Hepatic stellate cell (primary cell): ENCODE data around the gene FRG2B.
"Not testable (repeated sequence)": the region's sequence is repeated elsewhere in the genome, so short reads cannot be mapped to it uniquely, and the experiment has no call there.

ENCODE experiments used
- DNase-seq: peaks from one replicate; pipeline ENCODE4 v3.0.0; 2011; ENCODE audit warnings: low spot score

FRG2B gene

DNA sequence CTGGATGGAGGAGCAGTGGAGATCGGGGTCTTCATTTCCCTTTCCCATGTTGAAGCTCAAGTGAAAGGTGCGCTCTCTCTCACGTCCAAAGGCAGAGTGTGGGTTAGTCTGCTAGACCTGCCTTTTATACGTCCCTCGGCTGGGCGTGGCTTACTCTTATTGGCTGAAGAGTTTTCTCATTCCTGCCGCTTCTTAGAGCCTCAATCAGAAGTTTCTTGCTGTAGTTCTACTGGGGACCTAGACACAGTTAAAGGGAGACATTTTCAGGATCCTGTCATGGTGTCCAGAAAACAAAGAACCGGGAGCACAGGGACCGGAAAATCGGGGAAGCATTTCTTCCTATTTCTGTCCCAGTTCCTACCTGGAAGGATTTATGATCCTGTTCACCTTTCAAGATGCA is at the start of gene FRG2B:
TSS of gene FRG2B (minus strand) at position 101 of the 400 bp plus-strand sequence. CDS start at position 48, 53 bp downstream.
- DNase-seq, result not testable (repeated sequence)

DNA sequence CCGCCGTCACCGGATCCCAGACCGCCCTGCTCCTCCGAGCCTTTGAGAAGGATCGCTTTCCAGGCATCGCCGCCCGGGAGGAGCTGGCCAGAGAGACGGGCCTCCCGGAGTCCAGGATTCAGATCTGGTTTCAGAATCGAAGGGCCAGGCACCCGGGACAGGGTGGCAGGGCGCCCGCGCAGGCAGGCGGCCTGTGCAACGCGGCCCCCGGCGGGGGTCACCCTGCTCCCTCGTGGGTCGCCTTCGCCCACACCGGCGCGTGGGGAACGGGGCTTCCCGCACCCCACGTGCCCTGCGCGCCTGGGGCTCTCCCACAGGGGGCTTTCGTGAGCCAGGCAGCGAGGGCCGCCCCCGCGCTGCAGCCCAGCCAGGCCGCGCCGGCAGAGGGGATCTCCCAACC is 40.9 kb upstream of the FRG2B start:
- DNase-seq, result not testable (repeated sequence)

DNA sequence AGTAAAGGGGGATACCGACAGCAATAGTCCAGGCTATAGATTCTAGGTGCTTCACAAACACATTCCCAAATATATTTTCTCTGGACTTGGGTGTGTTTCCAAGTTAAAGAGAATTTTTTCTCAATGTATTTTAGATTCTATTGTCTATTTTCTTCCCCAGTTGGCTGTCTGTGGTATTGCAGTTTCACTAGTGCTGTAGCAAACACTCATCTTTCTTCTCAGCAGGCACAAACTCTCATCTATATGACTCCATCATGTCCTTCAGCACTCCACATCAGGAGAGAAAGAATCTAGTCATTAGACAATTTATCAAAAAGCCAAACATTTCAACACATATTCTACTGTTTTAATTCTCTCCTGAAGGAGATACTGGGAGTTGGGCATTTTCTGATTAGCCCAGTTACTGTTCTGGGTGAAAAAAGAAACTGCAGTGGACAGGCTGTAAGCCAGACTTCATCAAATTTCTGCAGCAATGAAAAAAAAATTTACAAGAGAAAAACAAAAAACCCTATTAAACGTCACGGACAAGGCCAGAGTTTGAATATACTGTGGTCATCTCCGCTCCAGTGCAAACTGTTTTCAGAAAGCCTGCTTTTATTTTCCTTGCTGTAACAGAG is 37.1 kb upstream of the FRG2B start:
- DNase-seq, result not testable (repeated sequence)

DNA sequence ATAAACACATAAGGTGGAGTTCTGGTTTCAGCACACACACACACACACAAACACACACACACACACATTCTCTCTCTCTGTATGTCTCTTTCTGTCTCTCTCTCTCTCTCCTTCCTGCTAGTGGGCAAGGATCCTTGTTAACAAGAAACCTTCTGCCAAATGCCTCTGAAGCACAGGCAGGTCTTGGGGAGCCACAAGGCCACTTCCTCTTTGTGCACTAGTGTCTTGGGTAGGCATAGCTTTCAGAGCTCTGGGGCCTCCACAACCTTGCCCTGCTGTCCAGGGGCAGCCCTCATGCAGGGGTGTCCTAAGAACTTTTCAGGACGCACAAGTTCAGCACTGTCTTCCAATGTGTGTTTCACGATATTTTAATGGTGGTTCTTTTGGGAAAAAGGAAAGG is 34.5 kb upstream of the FRG2B start:
- not testable (repeated sequence) for DNase-seq

DNA sequence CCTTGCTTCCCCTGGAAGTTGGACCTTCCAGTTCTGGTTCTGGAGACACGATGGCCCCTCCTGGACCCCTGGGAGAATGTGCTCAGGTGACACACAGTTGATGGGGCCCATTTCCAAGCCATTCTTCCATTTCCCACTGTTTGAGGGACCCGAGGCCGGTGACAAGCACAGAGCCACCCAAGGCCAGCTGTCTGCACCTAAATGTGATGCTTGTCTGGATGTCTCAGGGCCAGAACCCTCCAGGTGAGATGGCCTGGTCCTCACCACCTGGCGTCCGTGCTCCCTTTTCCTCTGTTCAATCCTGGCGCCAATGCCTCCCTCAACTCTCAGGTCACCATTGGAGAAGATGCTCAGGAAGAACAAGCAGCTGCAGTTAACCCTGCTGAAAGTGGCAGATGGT is 33.9 kb upstream of the FRG2B start:
- not testable (repeated sequence) for DNase-seq

DNA sequence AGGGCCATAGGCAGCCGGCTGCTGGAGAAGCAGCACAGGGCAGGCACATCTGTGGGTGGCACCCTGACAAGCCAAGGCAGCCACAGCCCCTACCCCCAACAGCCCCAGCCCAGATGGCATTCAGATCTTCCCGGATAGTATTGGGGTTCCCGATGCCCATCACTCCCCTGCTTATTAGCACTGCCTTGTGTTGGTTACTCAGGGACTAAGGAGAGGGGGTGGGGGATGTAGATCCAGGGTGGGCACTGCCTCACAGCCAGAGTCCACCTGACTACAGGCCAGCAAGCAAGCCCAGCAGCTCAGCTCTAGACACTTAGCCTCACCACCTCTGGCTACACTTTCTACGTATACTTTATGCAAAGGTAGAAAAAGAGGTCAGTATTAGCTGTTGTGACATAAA is 30.7 kb upstream of the FRG2B start:
- DNase-seq, result not testable (repeated sequence)

DNA sequence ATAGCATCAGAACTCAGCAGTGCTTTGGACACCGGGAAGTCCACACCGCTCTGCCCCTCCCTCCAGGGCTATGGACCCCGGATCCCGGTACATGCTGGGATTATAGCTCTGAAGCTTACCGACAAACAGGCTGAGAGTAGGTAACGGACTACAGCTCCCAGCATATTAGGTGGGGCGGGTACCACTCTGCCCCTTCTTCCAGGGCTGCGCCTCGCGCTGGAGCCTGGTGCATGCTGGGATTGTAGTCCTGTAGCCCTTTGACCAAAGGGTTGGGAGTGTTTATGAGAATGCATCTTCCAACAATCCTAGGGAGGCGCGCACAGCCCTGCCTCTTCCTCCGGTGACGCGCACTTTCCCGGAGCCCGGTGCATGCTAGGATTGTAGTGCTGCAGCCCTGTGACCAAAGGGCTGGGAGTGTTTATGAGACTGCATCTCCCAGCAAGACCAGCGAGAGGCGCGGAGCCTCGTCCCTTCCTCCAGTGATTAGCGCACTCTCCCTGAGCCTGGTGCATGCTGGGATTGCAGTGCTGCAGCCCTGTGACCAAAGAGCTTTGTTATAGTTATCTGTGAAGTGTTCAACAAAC is 22.4 kb upstream of the FRG2B start:
- not testable (repeated sequence) for DNase-seq

DNA sequence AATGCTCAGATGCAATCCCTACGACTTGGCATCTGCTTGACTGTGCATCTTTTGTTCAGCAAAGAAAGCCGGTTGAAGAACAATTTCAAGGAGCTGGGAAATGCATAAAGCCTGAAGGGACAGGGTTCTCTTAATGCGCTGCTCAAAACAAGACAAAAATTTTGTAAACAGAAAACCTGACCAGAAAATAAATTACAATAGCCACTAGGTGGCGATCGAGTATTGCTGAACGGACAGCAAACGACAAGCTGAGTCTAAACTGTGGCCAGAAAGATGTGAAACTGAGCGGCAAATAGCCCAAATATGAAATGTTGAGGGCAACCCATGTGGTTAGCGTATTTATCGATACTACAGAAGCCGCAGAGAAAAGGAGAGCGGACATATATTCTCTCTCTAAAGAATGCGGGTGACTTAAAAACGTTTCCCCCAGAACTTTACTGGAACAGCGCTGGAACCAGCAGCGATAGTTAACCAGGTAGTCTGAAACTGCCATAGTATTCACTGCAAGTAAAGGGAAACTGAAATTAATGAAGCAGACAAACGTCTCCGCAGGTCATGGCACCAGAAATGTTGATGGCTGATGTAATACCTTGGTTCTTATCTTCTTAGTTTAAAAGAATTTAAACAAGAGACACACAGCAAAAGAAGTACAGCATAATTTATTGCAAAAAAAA is 20.6 kb upstream of the FRG2B start:
- not testable (repeated sequence) for DNase-seq

DNA sequence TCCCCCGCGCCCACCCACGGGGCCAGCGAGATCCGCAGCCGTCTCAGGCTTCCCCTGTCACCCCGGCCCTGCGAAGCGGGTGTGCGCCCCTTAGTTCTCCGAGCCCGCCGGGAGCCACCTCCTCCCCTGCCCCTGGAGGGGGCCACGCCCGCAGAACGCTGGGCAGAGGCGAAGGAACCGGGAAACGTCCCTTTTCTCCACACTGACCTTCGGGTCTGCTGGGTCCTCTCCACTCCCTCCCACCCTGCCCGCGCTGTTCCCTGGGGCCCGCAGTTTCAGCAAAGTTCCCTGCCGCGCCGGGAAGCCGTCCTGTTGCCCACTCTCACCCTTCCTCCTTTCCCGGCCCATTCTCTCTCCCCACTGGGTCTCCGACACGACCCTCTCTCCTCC is 11.2 kb upstream of the FRG2B start:
- not testable (repeated sequence) for DNase-seq

DNA sequence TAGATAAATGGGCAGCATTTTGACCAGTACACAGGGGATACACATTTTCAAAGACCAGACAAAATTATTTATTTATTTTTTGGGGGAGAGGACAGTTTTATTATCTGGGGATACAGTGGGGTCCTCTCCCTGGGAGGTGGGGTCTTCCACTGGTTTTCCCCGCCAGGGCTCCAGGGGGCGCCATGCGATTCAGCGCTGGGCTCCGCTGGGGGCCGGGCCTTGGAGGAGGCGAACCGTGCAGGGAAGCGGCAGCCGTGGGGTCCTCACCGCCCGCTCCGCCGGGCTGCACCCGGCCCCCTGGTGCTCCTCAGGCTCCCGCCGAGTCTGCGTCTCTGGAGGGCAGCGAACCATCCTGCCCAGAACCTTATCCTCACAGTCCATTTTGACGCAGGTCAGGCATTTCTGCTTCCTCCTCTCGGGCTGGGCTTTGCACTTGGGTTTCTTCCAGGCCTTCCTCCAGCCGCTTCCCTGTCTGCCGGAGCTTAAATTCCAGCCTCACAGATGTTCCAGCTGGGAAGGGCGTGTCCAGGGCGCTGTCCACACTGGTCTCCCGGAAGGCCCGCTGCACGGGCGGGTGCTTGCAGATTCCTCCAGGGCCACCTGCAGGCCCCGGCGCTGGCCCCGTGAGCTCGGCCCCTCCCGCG is 10.7 kb upstream of the FRG2B start:
- DNase-seq, result not testable (repeated sequence)

DNA sequence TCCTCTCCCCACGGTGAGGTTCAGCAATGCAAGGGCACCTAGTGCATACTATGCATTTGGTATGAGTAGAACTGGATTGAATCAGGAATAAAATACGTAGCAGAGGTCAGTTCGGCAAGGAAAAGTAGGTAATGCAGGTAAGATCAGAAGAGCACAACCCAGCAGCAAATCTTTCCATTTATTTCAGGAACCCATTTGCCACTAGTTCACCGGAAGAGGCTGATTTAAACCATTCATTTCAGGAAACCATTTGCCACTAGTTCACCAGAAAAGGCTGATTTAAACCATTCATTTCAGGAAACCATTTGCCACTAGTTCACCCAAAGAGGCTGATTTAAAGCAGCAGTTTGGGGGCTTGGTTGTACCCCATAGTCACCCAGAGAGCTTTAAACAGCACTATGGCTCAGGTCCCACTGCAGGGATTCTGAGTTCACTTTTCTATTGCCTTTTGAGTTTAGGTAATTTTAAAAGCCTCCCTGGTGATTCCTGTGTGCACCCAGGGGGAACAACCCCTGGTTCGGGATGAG is 4.2 kb upstream of the FRG2B start:
- DNase-seq, result not testable (repeated sequence)

DNA sequence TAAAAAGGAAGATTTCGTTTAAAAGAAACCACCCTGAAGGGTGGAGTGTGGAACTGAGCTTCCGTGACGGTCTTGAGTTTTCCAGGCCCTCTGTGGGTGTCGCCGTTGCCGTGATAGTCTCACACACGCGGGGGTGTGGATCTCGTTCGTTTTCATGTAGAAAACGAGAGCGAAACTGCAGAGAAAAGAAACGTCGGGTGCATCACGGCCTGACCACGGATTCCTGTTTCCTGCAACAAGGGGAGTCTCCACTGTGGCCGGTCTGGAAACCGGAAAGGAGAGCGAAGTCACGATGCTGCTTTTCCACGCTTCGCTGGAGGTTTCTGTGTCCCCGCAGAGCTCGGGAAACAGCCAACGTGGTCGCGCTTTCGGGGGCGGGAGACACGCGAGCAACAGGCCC is 4.1 kb downstream of the FRG2B start:
- DNase-seq, result not testable (repeated sequence)

DNA sequence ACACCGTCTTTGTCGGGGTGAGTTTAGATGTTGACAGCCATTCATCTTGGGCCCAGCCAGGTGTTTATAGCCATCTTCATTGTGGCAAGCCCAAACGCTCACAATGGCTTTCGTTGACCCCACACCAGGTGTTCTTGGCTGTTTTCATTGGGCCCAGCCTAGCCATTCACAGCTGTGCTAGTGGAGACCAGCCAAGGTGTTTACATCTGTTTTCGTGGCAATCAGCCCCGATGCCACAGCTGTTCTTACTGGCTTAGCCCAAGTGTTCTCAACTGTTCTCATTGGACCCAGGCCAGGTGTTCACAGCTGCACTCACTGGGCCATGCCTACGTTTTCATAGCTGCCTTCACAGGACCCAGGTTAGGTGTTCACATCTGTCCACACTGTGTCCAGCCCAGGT is 7.7 kb downstream of the FRG2B start:
- no peak for DNase-seq

DNA sequence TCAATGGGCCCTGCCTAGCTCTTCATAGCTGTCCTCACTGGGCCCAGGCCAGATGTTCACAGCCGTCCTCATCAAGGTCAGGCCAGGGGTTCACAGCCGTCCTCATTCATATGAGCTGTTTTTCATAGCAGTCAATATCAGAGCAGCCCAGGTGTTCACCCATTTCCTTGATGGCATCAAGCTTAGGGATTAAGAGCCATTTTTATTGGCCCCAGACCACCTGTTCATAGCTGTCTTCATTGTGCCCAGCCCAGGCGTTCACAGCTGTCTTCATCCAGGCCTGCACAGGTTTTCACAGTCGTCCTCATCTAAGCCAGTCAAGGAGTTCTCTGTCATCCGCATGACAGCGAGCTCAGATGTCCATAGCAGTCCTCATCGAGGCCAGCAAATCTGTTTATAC is 9.4 kb downstream of the FRG2B start:
- DNase-seq, result no peak

DNA sequence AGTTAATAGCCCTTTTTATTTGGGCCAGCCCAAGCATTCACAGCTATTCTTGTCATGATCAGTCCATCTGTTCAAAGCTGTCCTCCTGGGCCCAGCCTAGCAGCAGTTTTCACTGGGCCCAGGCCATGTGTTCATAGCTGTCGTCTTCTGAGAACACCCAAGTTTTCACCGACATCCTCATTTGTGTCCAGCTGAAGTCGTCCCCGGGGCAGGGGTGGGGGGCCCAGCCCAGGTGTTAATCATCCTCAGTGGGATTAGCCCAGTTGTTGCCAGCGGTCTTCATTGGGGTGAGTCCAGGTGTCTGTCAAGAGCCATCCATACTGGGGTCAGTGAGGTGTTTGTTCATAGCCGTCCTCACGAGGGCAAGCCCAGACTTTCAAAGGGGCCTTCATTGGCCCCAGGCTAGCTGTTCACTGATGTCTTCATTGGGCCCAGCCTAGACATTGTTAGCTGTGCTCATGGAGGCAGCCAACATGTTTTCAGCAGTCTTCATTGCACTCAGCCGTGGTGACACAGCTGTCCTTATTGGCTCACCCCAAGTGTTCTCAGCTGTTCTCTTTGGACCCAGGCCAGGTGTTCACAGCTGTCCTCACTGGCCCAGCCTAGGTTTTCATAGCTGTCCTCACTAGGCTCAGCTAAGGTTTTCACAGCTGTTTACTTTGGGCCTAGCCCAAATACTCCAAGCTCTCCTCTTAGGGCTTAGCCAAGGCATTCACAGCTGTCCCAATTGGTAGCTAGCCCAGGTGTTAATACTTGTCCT is 10.0 kb downstream of the FRG2B start:
- DNase-seq, result no peak

DNA sequence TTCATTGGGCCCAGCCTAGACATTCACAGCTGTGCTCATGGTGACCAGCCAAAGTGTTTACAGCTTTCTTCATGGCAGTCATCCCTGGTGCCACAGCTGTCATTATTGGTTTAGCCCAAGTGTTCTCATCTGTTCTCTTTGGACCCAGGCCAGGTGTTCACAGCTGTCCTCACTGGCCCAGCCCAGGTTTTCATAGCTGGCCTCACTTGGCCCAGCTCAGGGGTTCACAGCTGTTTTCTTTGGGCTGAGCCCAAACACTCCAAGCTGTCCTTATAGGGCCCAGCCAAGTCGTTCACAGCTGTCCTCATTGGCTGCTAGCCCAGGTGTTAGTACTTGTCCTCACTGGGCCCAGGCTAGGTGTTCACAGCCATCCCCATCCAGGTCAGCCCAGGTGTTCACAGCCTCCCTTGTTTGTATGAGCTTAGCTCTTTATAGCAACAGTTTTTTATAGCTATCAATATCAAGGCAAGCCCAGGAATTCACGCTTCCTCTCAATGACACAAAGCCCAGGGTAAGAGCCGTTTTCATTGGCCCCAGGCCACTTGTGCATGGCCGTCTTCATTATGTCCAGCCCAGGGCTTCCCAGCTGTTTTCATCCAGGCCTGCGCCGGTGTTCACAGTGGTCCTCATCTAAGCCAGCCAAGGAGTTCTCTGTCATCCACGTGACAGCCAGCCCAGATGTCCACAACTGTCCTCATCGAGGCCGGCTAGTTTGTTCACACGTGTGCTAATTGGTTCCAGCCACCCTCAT is 11.6 kb downstream of the FRG2B start:
- DNase-seq, result no peak

DNA sequence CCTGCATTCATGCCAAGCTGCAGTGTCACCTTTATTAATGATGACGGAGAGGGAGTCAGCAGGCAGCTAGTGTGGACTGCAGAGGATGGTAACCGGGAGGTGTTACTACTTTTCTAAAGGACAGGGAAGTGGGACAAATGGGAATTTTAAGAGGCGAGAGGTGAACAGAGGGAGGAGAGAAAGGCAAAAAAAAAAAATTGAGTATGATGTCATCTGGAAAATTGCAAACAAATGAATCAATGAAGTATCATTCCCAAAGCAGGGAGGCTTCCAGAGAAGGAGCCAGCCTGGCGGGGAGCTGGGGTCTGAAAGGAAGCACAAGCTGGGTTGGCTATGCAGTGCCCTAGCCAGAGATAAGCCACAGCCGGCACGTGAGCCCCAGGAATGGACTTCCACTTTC is 12.9 kb downstream of the FRG2B start:
- no peak for DNase-seq

DNA sequence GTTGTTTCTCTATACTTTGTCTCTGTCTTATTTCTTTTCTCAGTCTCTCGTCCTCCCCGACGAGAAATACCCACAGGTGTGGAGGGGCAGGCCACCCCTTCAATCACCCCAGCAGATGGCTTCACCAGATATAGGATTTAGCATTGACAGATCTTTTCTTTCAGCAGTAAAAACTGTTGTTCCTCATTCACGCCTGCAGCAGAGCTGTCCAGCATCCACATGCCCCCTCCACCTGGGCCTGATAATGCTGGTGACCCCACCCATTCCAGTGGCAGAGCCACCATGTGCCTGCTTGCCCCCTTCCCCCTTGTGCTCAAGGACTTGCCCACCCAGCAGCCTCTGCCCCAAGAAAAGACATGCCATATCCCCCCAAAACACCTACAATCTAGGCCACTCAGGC is 15.5 kb downstream of the FRG2B start:
- no peak for DNase-seq

DNA sequence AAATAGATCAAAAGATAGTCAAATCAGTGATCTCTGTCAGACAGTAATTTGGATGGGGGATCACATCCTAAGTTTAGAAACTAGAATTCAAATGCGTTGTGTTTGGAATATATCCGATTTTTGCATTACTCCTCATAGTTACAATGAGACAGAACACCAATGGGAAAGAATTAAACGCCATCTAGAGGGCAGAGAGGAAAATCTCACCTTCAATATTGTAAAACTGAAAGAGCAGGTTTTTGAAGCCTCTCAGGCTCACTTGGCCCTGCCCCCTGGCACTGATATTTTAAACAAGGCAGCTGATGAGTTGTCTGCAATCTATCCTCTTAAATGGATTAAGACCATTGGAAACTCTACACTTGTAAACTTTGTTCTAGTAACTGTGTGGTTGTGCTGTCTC is 17.7 kb downstream of the FRG2B start:
- no peak for DNase-seq

DNA sequence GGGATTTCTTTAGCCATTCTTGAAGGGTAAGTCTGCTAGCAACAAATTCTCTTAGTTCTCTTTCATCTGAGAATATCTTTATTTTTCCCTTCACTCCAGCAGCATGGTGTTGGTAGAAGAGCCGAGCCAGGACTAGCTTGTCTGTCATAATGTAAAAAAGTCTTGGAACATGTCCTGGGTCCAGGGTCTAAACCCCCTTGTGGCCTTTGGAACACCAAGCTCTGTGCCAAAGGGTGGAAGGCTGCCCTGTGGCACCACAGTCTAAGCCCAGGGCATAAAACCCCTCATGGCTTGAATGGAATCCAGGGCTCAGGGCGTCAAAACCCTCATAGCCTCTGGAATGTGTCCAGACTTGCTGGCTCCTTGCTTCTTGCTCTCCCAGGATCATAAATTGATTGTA is 23.2 kb downstream of the FRG2B start:
- DNase-seq, result not testable (repeated sequence)

DNA sequence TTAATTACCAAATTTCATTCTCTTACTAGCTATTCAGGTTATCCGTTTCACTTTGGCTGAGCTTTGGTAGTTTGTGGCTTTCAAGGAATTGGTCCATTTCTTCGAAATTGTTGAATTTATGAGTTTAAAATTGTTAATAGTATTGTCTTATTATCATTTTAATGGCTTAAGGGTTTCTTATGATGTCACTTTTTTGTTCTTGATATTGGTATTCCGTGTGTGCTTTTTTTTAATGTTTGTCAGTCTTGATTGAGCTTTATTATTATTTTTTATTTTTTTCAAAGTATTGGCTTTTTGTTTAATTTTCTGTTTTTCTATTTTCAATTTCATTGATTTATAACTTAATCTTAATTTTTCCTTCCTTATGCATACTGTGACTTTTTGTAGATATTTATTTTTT is 25.9 kb downstream of the FRG2B start:
- DNase-seq, result no peak
